DMS53 treated with DMSO at 0.1 percent for 48 hours (cell line): ENCODE results near the gene AP1S3.

Experiments used
- DNase-seq: peaks from one replicate; lab custom pipeline; 2025; ENCODE audit not compliant: unreplicated experiment; lab: John Stamatoyannopoulos, UW

AP1S3 gene

DNA sequence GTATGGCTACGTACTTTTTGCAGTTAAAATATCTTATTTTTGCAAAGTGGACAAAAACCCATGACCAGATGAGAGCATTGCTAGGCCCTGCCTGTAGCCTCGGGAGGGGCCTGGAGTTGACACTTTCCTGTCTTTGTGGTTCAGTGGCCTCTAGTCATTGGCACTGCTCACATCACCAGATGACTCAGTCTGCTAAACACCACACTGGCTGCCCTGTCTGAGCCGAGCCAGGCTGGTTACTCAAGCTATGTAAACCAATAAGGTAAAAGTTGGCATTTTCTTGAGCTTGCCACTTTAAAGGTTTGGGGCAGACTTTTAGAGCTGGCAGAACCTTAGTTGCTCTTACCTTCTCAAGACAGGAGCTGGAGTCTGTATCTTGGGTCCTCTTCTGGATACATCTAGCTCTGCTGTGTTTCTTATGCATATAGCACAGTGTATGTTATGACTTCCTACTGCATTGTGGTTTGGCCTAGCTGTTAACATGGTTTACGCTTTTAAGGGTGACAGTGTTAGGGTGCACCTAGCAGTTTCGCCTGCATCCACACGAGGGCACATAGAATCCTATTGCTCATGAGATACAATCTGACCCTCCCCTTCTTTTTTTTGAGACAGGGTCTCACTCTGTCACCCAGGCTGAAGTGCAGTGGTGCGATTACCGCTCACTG is 76.4 kb downstream of the AP1S3 start:
- peak; percentile 35 for DNase-seq

GRCh38 chr2:223759569-223760430 is 77.6 kb downstream of the AP1S3 start:
- DNase-seq: peak; percentile 52

DNA sequence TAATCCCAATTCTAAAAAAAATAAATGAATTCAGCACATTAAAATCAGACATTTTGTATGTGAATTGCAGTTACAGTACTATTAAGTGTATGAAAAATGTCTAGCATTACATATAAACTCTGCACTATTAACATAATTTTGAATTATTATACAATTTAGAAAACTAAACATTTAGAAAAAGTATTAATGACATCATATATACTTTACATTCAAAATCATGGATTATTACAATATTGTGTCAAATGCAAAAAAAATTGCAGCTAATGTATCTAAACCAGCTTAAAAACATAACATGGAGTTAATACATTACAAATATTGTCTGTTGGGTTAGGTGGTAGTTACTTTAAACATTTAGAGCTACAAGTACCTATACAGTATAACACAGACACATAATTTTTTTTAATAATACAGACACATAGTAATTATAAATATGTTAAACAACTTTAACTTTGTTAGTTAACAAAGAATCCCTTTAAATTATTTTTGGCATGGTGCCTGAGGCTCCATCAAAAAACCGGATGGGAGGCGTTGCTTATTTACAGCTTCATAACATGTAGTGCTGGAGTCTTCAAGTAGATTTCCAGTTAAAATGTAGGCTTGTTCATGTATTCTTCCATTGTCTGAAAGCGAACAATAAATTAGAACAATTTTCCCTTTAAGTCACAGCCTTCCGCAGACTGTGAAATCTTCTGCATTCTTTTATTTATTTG is 79.1 kb downstream of the AP1S3 start:
- DNase-seq: no peak

- no peak for DNase-seq
Observed at GRCh38 chr2:223753940-223754339, 83.4 kb downstream of the AP1S3 start.

GRCh38 chr2:223751012-223751411 is 86.4 kb downstream of the AP1S3 start:
- no peak for DNase-seq

DNA sequence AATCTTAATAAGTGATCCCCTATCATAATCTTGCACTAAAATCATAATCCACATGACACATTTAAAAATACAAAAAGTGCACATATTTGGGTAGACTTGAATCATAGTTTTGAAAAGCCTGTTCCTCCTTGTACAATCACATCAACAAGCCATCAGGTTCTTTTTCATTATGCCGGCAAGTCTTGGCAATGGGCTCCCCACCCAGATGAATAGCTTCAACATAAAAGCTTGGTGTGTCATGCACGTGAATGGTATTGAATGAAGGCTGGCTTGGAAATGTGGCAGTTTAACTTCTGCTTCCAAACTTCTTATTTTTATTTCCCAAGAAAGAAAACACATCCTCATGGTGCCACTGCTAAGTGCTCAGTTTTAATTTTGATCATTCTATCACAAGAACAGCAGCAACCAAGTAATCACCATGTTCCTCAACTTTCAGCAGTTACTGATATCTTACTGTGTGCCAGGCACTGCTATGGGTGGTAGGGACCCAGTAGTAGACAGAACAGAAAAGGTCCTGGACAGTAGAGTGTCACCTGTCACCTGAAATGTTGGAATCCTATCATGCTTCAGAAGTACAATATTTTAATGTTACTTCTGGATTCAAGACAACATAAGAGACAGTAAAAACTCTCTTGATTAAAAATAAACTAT is 89.9 kb downstream of the AP1S3 start:
- no peak for DNase-seq

- DNase-seq: no peak
Observed at GRCh38 chr2:223746611-223747010, 90.8 kb downstream of the AP1S3 start.

- DNase-seq: no peak
Observed at GRCh38 chr2:223744580-223744979, 92.8 kb downstream of the AP1S3 start.

- DNase-seq: no peak
Observed at GRCh38 chr2:223740679-223741078, 96.7 kb downstream of the AP1S3 start.

DNA sequence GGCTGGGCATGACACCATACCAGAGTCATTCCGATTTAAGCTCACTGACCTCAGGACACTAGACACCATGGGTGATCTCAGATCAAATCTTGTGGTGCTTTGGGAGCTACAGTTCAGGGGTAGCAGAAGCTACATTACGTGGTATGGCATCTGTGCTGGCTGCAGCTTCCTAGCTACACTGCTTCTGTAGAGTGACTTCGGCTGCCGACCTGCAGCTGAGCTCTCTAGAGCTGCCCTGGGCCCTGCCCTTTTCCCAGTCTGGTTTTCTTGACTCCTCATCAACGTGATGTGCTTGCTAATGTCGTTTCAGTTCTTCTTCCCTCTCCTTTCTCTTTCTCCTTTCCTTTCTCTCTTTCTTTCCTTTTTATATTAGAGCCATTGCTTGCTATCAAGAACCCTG is 100.2 kb downstream of the AP1S3 start:
- no peak for DNase-seq

- no peak for DNase-seq
Observed at GRCh38 chr2:223736488-223736887, 100.9 kb downstream of the AP1S3 start.

- no peak for DNase-seq
Observed at GRCh38 chr2:223735659-223736244, 101.6 kb downstream of the AP1S3 start.

DNA sequence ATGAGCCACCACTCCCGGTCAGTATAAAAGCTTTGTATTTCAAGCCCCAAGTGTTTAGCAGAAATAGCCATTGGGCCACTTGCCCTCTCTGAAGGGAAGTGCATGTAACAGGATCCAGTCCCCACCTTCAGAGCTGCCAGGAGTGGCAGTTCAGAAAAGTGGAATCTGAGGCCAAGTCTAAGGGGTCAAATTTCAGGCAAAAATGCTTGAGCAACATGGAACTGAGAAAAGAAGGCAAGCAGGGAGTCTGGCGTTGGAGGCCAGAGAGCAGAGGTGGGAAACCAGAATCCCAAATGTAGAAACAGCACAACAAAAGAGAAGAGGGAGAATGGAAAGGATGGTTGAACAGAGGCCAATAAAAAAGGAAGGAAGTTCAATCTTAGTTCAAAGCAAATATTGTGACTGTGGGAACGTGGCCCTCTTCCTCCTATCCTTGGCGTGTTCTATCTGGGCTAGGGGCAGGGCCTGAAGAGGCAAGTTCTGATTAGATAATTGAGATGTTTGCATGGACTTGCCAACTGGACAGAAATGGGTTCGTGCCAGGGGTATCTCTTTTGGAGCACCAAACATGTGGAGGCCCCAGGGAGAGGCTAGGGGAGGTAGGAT is 102.2 kb downstream of the AP1S3 start:
- no peak for DNase-seq

DNA sequence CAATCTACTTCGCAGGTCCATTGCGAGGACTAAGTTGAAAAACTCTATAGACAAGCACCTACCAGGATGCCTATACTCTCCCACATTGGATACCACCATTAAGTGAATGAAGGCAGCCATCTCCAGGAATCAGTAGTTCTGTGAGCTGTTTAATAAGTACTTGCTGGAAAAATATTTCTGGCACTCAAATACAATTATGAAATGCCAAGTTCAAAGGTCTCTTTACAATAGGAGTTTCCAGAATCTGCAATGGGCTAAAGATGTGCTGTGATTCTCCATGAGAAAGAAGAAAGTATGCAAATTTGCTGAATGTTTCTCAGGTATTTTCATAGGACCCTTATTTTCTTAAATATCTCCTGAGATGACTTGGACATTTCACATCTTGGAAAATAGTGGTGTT is 103.0 kb downstream of the AP1S3 start:
- DNase-seq: no peak

- DNase-seq: no peak
Observed at GRCh38 chr2:223732346-223732745, 105.0 kb downstream of the AP1S3 start.

DNA sequence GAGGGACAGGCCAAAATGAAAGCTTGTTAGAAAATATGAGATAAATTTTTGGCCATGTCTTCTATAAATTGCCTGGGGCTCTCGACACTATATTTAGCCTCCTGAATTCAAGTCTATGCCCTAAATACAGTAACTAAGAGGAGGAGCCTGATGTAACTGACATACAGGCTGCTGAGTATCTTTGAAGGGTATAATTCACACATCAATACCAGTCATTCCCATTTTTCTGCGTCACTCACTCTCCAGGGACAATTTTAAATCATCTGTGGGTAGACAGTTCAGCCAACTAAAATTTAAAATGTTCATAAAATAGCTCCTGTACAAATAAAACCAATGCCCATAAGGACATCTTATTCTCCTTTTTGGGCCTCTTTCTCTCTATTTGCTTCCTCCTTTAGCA is 105.9 kb downstream of the AP1S3 start:
- DNase-seq: no peak

GRCh38 chr2:223729781-223730180 is 107.6 kb downstream of the AP1S3 start:
- no peak for DNase-seq

GRCh38 chr2:223727562-223727961 is 109.8 kb downstream of the AP1S3 start:
- peak; percentile 40 for DNase-seq

- DNase-seq: no peak
Observed at GRCh38 chr2:223725986-223726970, 111.1 kb downstream of the AP1S3 start.
